Neural progenitor cell (in vitro differentiated cells): ENCODE data around the gene PBX1.

Experiments used
- EZH2 ChIP-seq: fragments of 200-600 bp; sonication (generic); IDR thresholded peaks from 2 replicates; pipeline ENCODE4 v1.6.1; 2017; ENCODE audit warnings: antibody characterized with exemption, mild to moderate bottlenecking, moderate library complexity
- TF ChIP-seq, protein P1 (sequence below): fragments of 200-600 bp; sonication (generic); IDR thresholded peaks from 2 replicates; pipeline ENCODE4 v1.5.1; 2017; ENCODE audit warnings: antibody characterized with exemption, mild to moderate bottlenecking

- TF ChIP-seq, protein P1, sequence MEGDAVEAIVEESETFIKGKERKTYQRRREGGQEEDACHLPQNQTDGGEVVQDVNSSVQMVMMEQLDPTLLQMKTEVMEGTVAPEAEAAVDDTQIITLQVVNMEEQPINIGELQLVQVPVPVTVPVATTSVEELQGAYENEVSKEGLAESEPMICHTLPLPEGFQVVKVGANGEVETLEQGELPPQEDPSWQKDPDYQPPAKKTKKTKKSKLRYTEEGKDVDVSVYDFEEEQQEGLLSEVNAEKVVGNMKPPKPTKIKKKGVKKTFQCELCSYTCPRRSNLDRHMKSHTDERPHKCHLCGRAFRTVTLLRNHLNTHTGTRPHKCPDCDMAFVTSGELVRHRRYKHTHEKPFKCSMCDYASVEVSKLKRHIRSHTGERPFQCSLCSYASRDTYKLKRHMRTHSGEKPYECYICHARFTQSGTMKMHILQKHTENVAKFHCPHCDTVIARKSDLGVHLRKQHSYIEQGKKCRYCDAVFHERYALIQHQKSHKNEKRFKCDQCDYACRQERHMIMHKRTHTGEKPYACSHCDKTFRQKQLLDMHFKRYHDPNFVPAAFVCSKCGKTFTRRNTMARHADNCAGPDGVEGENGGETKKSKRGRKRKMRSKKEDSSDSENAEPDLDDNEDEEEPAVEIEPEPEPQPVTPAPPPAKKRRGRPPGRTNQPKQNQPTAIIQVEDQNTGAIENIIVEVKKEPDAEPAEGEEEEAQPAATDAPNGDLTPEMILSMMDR = no peak
- TF ChIP-seq EZH2 = no peak
These were observed 226.0 kb downstream of the PBX1 start for GRCh38 chr1:164784960-164785359.
